Activated CD8-positive, alpha-beta T cell treated with anti-CD3 and anti-CD28 coated beads for 36 hours (primary cell): ENCODE results near the gene SART3. TPM values are rescaled to one million over a fixed set of nuclear protein-coding genes. Genes with fewer than 3 reads are reported as not detected.

ENCODE experiments used
- ATAC-seq: fragments of 200-7000 bp; cut with Tn5 transposase; one replicate; pipeline ENCODE4 v1.10.0; 2021; ENCODE audit warnings: mild to moderate bottlenecking, moderate library complexity
- CTCF ChIA-PET: fragments of 350-600 bp; sonication (Branson Sonifier 250); formaldehyde crosslinking; loops from one replicate; lab custom pipeline; 2021; ENCODE audit warnings: antibody characterized with exemption; lab: Charles Lee
- POLR2A ChIA-PET: fragments of 350-600 bp; sonication (Branson Sonifier 250); formaldehyde crosslinking; loops from one replicate; lab custom pipeline; 2021; ENCODE audit warnings: antibody characterized with exemption; lab: Charles Lee
- DNase-seq: peaks from one replicate; pipeline ENCODE4 v3.0.0-alpha.2; 2020
- H3K27ac Mint-ChIP-seq: one replicate; pipeline ENCODE4 v1.8.0; 2021; ENCODE audit warnings: mild to moderate bottlenecking, mixed read lengths
- H3K27me3 Mint-ChIP-seq: one replicate; pipeline ENCODE4 v1.8.0; 2021; ENCODE audit warnings: mixed read lengths
- H3K36me3 Mint-ChIP-seq: one replicate; pipeline ENCODE4 v1.8.0; 2021; ENCODE audit warnings: low read depth, mixed read lengths
- H3K4me1 Mint-ChIP-seq: one replicate; pipeline ENCODE4 v1.8.0; 2021; ENCODE audit warnings: low read depth, mixed read lengths
- H3K4me3 Mint-ChIP-seq: one replicate; pipeline ENCODE4 v1.8.0; 2021; ENCODE audit warnings: mild to moderate bottlenecking, moderate library complexity, mixed read lengths
- H3K9me3 Mint-ChIP-seq: one replicate; pipeline ENCODE4 v1.8.0; 2021; ENCODE audit warnings: mixed read lengths
- CTCF ChIP-seq: fragments of 200-600 bp; IDR thresholded peaks from one replicate; pipeline ENCODE4 v1.8.0; 2022; ENCODE audit warnings: antibody characterized with exemption, mild to moderate bottlenecking
- intact Hi-C: fragments of 100-400 bp; cut with micrococcal nuclease; formaldehyde crosslinking; loops from one replicate; pipeline ENCODE4 v1.10.0; 2022
- total RNA-seq, 2 experiments: library from RNA; stranded (reverse); gene quantifications; one replicate each; pipeline ENCODE4 v1.2.3, GENCODE V29; 2021

SART3 gene
- total RNA-seq, 2 experiments from 2014 or later = 80.1 to 81.4 TPM

GRCh38 chr12:108598553-108599250 is 37.7 kb upstream of the SART3 start:
- Mint-ChIP-seq H3K4me3 (no peak overlapping the region), H3K4me1 (no peaks in the 10 kb centered on the region), H3K27me3 (no peaks in the 10 kb centered on the region), H3K9me3 (no peaks in the 10 kb centered on the region), H3K36me3 (no peaks in the 10 kb centered on the region), H3K27ac (no peak overlapping the region)
- POLR2A ChIA-PET = interaction anchor here (1.2 kb wide), 1 partner anchor 20 kb away, joined by 3 read pairs; no protein-coding TSS in a partner anchor
- CTCF ChIA-PET = no interaction called here
- ATAC-seq (no peak), DNase-seq (no peak)
- intact Hi-C loops = no loop called here
- TF ChIP-seq CTCF = no peak

- Mint-ChIP-seq H3K4me3 (no peak within 1 kb of the TSS), H3K27me3 (no peaks in the 10 kb centered on the region), H3K9me3 (no peaks in the 10 kb centered on the region), H3K27ac (no peak within 1 kb of the TSS), H3K36me3 (no peaks in the 10 kb centered on the region), H3K4me1 (no peaks in the 10 kb centered on the region)
- no peak for DNase-seq
- intact Hi-C loops = no loop called here
- ChIA-PET CTCF (interaction anchor here (4.2 kb wide), 1 partner anchor 20 kb away, joined by 17 read pairs; no protein-coding TSS in a partner anchor), POLR2A (interaction anchor here (1.2 kb wide), 1 partner anchor 20 kb away, joined by 3 read pairs; no protein-coding TSS in a partner anchor)
- no peak for TF ChIP-seq CTCF
- ATAC-seq = no peak
These were observed 36.8 kb upstream of the SART3 start, which contains the start of gene TMEM119 for GRCh38 chr12:108597559-108598471. TSS of gene TMEM119 (minus strand) at chr12:108598084. CDS start at chr12:108592383, 5,701 bp downstream.

DNA sequence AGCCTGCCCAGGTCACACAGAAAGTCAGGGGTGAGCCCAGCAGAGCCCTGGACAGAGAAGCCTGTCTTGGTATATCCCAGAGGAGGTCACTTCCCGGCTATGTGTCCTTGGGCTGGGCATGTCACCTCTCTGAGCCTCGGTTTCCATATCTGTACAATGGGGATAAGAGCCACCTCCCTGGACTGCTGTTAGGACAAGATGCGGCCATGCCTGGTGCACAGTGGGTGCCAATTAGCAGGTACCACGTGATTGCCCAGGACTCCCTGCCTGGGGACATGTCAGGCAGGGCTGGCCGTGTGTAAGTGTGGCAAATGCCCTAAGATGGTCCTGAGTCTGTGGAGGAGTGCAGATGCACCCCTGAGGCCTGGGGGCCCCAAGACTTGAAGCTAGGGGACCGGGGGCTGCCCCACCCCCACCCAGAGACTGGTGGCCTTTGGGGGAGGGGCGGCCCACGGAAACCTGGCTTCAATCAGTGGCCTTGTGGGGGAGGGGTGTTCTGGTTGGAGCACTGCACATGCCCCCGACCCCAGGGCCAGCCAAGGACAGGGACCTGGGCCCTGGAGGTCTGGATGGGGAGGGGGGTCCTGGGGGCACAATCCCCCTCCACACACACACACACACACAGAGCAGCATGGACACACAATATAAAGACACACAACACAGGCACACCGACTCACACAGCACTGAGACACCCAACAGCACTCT is 36.0 kb upstream of the SART3 start:
- intact Hi-C loops = no loop called here
- H3K36me3 Mint-ChIP-seq = no peaks in the 10 kb centered on the region
- no peak overlapping the region for H3K27ac Mint-ChIP-seq
- ChIA-PET CTCF (interaction anchor here (4.2 kb wide), 1 partner anchor 20 kb away, joined by 17 read pairs; no protein-coding TSS in a partner anchor), POLR2A (no interaction called here)
- no peak overlapping the region for H3K4me3 Mint-ChIP-seq
- H3K27me3 Mint-ChIP-seq = no peaks in the 10 kb centered on the region
- no peak for ATAC-seq
- no peak for DNase-seq
- H3K9me3 Mint-ChIP-seq = no peaks in the 10 kb centered on the region
- H3K4me1 Mint-ChIP-seq = no peaks in the 10 kb centered on the region
- no peak for TF ChIP-seq CTCF

DNA sequence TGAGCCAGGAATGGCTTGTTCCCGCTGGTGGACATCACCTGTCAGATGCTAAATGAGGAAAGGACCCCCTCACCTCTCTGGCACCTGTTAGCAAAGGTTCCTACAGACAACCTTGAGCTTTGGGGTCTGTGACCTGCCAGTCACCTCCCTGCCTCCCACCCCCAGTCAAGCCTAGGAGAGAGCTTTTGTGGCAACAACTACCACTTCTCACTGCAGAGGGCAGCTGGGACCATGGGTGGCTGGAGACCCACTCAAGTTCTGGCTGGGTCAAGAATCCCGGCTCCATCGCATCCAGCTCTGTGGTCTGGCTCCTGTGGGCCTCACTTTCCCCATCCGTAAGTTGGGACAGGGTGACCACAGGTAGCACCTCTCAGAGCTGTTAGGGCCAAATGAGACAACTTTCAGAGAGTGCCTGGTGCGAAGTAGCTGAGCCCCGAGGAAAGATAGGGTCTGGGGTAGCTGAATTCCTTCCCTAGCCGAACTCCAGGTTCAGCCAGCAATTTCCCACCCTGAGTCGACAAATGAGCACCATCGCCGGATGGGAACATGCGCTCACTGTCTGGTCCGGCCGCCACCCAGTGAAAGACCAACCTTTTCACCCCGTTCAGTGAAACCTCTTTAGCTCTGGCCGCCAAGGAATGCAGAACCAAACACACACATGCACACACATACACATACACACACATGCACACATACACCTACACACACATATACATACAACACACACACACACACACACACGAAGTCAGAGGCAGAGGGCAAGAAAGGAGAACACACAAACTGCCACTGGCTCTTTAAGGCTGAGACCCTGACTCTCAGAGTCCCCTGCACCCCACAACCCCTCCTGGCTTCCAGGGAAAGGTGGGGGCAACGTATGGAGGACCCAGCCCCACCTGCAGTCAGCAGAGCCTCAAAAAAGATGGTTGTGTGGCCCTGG is 35.0 kb upstream of the SART3 start:
- Mint-ChIP-seq H3K27me3 (no peaks in the 10 kb centered on the region), H3K36me3 (no peaks in the 10 kb centered on the region), H3K4me1 (no peaks in the 10 kb centered on the region), H3K4me3 (no peak overlapping the region), H3K27ac (no peak overlapping the region), H3K9me3 (no peaks in the 10 kb centered on the region)
- intact Hi-C loops = no loop called here
- CTCF ChIA-PET = interaction anchor here (4.2 kb wide), 1 partner anchor 21 kb away, joined by 17 read pairs; no protein-coding TSS in a partner anchor
- DNase-seq (no peak), ATAC-seq (no peak)
- TF ChIP-seq CTCF = no peak
- POLR2A ChIA-PET = no interaction called here
